Fibroblast of lung (primary cell): ENCODE measurements around the gene ZNF33A.

ENCODE experiments used
- CTCF ChIP-seq, 2 donors: IDR thresholded peaks in 1 of 2; conservative IDR thresholded peaks in 1 of 2; 1 replicate in 1 of 2; 2 replicates in 1 of 2; pipeline ENCODE4 v1.5.1; 2011 to 2012; ENCODE audit warnings: low read length in 2 of 2, control low read depth in 1 of 2, inconsistent platforms in 1 of 2, low read depth in 1 of 2, mild to moderate bottlenecking in 1 of 2
- EZH2 ChIP-seq: IDR thresholded peaks from 2 replicates; pipeline ENCODE4 v1.5.1; 2012; ENCODE audit warnings: low read length, control low read depth, mild to moderate bottlenecking; ENCODE audit errors: missing control alignments

GRCh38 chr10:38032886-38033285, 22.4 kb downstream of the ZNF33A start:
- TF ChIP-seq CTCF (conservative IDR thresholded peaks at IDR 0.05 in 1 of 2, IDR thresholded peaks at IDR 0.05 in 1 of 2; ENCODE audit: low read depth in 1 of 2, low read length in 2 of 2) (no peak), EZH2 (no peak)
